K562 (cell line): ENCODE data around the gene VPS35. TPM values are rescaled to one million over a fixed set of nuclear protein-coding genes. Genes with fewer than 3 reads are reported as not detected.

ENCODE experiments used
- NR1H2 ChIP-seq: sonication (generic); formaldehyde crosslinking; IDR thresholded peaks from 2 replicates; pipeline ENCODE4 v1.4.0; 2020; ENCODE audit warnings: mild to moderate bottlenecking, missing genetic modification reagents
- TCF7 ChIP-seq: sonication (generic); IDR thresholded peaks from 2 replicates; pipeline ENCODE4 v1.6.1; 2016; ENCODE audit warnings: antibody characterized with exemption, borderline replicate concordance
- XRCC5 ChIP-seq: fragments of 200-400 bp; formaldehyde crosslinking; IDR thresholded peaks from 2 replicates; pipeline ENCODE4 v1.6.1; 2017; ENCODE audit warnings: low read depth, mild to moderate bottlenecking, low read length
- ZBTB17 ChIP-seq: fragments of 450-650 bp; formaldehyde crosslinking; IDR thresholded peaks from 2 replicates; pipeline ENCODE4 v1.4.0; 2020; ENCODE audit warnings: mild to moderate bottlenecking
- ZNF699 ChIP-seq: fragments of 250-450 bp; sonication (Bioruptor Pico); IDR thresholded peaks from 2 replicates; pipeline ENCODE4 v1.8.0; 2021; ENCODE audit warnings: mild to moderate bottlenecking, moderate library complexity; ENCODE audit not compliant: insufficient replicate concordance
- polyA plus RNA-seq, 8 experiments: library from polyadenylated mRNA; depleted of rRNA in 4 of 8; stranded (reverse) in 5 of 8; unstranded in 3 of 8; fragments of >200 nt; fragmentation: Nextera tagmentation in 2 of 8; fragmentation: Illumina TruSeq in 1 of 8; extraction: Ambion mirVana in 2 of 8; extraction: Trizol in 1 of 8; gene quantifications; 2 replicates each; pipeline versions ENCODE4 v1.2.1 to v1.2.3, GENCODE V29; 2011 to 2014; ENCODE audit warnings: inconsistent platforms in 1 of 8, missing spikeins in 1 of 8
- total RNA-seq, 7 experiments: library from RNA; depleted of rRNA in 6 of 7; stranded (reverse); fragments of >200 nt in 6 of 7; fragmentation: Illumina TruSeq in 2 of 7; extraction: Trizol in 2 of 7; gene quantifications; 2 replicates each; pipeline versions ENCODE4 v1.2.1 to v1.2.3, GENCODE V29; 2011 to 2021; ENCODE audit warnings: low replicate concordance in 1 of 7
- TF ChIP-seq, protein P1 (sequence below), 2 experiments: fragments of 450-650 bp; IDR thresholded peaks; 2 replicates each; pipeline ENCODE4 v1.6.1; 2016; ENCODE audit warnings: mild to moderate bottlenecking in 2 of 2, borderline replicate concordance in 1 of 2, low read depth in 1 of 2, moderate library complexity in 1 of 2
- TF ChIP-seq, protein P2 (sequence below), 2 experiments: fragments of 450-650 bp in 1 of 2; IDR thresholded peaks; 2 replicates each; pipeline ENCODE4 v1.6.1; 2011 to 2017; ENCODE audit warnings: low read depth in 2 of 2, antibody characterized with exemption in 1 of 2, borderline replicate concordance in 1 of 2, low read length in 1 of 2, mild to moderate bottlenecking in 1 of 2, mixed read lengths in 1 of 2; ENCODE audit not compliant: control insufficient read depth in 1 of 2
- TF ChIP-seq, protein P3 (sequence below): sonication (generic); formaldehyde crosslinking; IDR thresholded peaks from 2 replicates; pipeline ENCODE4 v1.8.0; 2022; ENCODE audit warnings: missing genetic modification reagents, mild to moderate bottlenecking, borderline replicate concordance
- TF ChIP-seq, protein P4 (sequence below): fragments of 450-650 bp; IDR thresholded peaks from one replicate; pipeline ENCODE4 v1.6.1; 2018; ENCODE audit warnings: mild to moderate bottlenecking, moderate library complexity; ENCODE audit not compliant: partially characterized antibody
- TF ChIP-seq, protein P5 (sequence below): fragments of 450-650 bp; IDR thresholded peaks from 2 replicates; pipeline ENCODE4 v1.6.1; 2016; ENCODE audit warnings: missing biosample characterization, missing genetic modification characterization

The VPS35 gene
- total and polyA plus RNA-seq, 9 of the 15 experiments (the other 6 are each of a cell fraction or from before 2014, with no cell fraction given) = 32.7 to 131 (median 66.2) TPM

DNA sequence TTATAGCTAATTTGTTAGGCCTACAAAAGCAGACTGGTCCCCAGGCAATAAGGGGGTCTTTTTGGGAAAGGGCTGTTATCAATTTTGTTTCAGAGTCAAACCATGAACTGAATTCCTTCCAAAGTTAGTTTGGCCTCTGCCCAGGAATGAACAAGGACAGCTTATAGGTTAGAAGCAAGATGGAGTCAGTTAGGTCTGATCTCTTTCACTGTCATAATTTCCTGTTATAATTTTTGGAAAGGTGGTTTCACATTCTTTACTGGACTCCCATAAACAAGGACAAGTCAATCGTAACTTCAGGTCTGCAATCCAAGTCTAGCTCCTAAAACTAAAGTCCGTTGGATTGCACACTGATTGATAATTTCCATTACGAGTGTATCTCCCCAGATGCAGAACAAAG is 37.7 kb downstream of the VPS35 start (continued):
- TF ChIP-seq, protein P1, sequence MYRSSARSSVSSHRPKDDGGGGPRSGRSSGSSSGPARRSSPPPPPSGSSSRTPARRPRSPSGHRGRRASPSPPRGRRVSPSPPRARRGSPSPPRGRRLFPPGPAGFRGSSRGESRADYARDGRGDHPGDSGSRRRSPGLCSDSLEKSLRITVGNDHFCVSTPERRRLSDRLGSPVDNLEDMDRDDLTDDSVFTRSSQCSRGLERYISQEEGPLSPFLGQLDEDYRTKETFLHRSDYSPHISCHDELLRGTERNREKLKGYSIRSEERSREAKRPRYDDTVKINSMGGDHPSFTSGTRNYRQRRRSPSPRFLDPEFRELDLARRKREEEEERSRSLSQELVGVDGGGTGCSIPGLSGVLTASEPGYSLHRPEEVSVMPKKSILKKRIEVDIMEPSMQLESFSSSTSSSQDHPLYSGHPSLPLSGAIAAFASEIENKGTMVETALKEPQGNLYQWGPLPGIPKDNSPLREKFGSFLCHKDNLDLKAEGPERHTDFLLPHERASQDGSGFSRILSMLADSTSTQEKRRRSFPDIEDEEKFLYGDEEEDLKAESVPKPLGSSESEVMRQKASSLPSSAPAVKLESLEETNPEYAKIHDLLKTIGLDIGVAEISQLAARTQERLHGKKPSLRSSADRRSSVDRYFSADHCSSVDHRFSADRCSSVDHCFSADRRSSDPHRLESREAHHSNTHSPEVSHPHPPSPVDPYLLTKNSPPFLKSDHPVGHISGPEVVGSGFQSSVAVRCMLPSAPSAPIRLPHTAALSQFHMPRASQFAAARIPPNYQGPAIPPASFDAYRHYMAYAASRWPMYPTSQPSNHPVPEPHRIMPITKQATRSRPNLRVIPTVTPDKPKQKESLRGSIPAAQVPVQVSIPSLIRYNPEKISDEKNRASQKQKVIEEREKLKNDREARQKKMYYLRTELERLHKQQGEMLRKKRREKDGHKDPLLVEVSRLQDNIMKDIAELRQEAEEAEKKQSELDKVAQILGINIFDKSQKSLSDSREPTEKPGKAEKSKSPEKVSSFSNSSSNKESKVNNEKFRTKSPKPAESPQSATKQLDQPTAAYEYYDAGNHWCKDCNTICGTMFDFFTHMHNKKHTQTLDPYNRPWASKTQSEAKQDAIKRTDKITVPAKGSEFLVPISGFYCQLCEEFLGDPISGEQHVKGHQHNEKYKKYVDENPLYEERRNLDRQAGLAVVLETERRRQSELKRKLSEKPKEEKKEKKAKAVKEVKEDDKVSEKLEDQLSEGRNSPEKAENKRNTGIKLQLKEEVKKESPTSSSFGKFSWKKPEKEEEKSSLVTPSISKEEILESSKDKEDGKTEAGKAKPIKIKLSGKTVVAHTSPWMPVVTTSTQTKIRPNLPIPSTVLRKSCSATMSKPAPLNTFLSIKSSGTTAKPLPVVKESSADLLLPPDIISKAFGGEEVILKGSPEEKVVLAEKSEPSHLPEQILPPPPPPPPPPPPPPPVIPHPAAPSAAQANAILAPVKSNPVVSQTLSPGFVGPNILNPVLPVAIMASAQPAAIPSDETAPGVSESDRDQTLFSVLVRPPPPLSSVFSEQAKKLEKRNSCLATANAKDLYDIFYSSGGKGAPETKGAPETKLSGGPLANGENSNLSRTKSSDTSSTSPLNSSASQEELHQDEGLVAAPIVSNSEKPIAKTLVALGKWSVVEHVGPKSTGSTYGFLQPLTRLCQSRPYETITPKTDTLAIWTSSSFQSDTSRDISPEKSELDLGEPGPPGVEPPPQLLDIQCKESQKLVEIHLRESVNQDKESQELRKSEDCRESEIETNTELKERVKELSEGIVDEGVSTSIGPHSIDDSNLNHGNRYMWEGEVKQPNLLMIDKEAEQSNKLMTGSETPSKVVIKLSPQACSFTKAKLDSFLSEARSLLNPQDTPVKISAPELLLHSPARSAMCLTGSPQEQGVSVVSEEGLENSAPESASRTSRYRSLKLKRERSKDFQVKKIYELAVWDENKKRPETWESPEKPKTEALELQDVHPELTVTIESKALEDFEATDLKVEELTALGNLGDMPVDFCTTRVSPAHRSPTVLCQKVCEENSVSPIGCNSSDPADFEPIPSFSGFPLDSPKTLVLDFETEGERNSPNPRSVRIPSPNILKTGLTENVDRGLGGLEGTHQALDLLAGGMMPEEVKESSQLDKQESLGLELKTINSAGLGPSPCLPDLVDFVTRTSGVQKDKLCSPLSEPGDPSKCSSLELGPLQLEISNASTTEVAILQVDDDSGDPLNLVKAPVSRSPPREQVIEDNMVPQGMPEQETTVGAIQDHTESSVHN (IDR thresholded peaks at IDR 0.05; ENCODE audit: borderline replicate concordance in 1 of 2, low read depth in 1 of 2) = no peak
- TF ChIP-seq XRCC5 = no peak
- TF ChIP-seq, protein P2, sequence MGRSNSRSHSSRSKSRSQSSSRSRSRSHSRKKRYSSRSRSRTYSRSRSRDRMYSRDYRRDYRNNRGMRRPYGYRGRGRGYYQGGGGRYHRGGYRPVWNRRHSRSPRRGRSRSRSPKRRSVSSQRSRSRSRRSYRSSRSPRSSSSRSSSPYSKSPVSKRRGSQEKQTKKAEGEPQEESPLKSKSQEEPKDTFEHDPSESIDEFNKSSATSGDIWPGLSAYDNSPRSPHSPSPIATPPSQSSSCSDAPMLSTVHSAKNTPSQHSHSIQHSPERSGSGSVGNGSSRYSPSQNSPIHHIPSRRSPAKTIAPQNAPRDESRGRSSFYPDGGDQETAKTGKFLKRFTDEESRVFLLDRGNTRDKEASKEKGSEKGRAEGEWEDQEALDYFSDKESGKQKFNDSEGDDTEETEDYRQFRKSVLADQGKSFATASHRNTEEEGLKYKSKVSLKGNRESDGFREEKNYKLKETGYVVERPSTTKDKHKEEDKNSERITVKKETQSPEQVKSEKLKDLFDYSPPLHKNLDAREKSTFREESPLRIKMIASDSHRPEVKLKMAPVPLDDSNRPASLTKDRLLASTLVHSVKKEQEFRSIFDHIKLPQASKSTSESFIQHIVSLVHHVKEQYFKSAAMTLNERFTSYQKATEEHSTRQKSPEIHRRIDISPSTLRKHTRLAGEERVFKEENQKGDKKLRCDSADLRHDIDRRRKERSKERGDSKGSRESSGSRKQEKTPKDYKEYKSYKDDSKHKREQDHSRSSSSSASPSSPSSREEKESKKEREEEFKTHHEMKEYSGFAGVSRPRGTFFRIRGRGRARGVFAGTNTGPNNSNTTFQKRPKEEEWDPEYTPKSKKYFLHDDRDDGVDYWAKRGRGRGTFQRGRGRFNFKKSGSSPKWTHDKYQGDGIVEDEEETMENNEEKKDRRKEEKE (IDR thresholded peaks at IDR 0.05; ENCODE audit: borderline replicate concordance in 1 of 2, control insufficient read depth in 1 of 2, low read depth in 2 of 2, low read length in 1 of 2) = no peak
- TF ChIP-seq, protein P3, sequence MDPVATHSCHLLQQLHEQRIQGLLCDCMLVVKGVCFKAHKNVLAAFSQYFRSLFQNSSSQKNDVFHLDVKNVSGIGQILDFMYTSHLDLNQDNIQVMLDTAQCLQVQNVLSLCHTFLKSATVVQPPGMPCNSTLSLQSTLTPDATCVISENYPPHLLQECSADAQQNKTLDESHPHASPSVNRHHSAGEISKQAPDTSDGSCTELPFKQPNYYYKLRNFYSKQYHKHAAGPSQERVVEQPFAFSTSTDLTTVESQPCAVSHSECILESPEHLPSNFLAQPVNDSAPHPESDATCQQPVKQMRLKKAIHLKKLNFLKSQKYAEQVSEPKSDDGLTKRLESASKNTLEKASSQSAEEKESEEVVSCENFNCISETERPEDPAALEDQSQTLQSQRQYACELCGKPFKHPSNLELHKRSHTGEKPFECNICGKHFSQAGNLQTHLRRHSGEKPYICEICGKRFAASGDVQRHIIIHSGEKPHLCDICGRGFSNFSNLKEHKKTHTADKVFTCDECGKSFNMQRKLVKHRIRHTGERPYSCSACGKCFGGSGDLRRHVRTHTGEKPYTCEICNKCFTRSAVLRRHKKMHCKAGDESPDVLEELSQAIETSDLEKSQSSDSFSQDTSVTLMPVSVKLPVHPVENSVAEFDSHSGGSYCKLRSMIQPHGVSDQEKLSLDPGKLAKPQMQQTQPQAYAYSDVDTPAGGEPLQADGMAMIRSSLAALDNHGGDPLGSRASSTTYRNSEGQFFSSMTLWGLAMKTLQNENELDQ (CRISPR knock-in tag) = no peak
- TF ChIP-seq ZBTB17 = no peak
- TF ChIP-seq, protein P4, sequence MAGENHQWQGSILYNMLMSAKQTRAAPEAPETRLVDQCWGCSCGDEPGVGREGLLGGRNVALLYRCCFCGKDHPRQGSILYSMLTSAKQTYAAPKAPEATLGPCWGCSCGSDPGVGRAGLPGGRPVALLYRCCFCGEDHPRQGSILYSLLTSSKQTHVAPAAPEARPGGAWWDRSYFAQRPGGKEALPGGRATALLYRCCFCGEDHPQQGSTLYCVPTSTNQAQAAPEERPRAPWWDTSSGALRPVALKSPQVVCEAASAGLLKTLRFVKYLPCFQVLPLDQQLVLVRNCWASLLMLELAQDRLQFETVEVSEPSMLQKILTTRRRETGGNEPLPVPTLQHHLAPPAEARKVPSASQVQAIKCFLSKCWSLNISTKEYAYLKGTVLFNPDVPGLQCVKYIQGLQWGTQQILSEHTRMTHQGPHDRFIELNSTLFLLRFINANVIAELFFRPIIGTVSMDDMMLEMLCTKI = no peak
- TF ChIP-seq, protein P5, sequence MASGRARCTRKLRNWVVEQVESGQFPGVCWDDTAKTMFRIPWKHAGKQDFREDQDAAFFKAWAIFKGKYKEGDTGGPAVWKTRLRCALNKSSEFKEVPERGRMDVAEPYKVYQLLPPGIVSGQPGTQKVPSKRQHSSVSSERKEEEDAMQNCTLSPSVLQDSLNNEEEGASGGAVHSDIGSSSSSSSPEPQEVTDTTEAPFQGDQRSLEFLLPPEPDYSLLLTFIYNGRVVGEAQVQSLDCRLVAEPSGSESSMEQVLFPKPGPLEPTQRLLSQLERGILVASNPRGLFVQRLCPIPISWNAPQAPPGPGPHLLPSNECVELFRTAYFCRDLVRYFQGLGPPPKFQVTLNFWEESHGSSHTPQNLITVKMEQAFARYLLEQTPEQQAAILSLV (tag) = no peak
- no peak for TF ChIP-seq TCF7
- TF ChIP-seq ZNF699 (CRISPR knock-in tag) = no peak
- TF ChIP-seq NR1H2 = no peak
